Fibroblast of mammary gland (primary cell): ENCODE measurements around the gene SCT.

Source experiments
- DNase-seq: peaks from one replicate; pipeline ENCODE4 v3.0.0-alpha.2; 2010; ENCODE audit warnings: low read depth
- H3K4me3 ChIP-seq: 2 replicates; pipeline ENCODE4 v1.5.1; 2011; ENCODE audit warnings: low read depth, mild to moderate bottlenecking, low read length, moderate library complexity; ENCODE audit not compliant: control insufficient read depth
- CTCF ChIP-seq: conservative IDR thresholded peaks from 2 replicates; pipeline ENCODE4 v1.5.1; 2011; ENCODE audit warnings: low read depth, low read length, inconsistent platforms; ENCODE audit not compliant: control insufficient read depth, insufficient read depth

SCT gene

GRCh38 chr11:613369-613968, 13.5 kb downstream of the SCT start:
- TF ChIP-seq CTCF: no peak
- no peak overlapping the region for H3K4me3 ChIP-seq
- DNase-seq: peak; percentile 34

GRCh38 chr11:612961-613300, 14.1 kb downstream of the SCT start:
- TF ChIP-seq CTCF: no peak
- DNase-seq: no peak
- H3K4me3 ChIP-seq: no peak overlapping the region

- peak; percentile 24 for TF ChIP-seq CTCF
- DNase-seq: peak; percentile 29
These were observed 14.6 kb downstream of the SCT start for GRCh38 chr11:612201-612960.

GRCh38 chr11:611001-611996, 15.7 kb downstream of the SCT start:
- DNase-seq: no peak
- no peak overlapping the region for H3K4me3 ChIP-seq
- TF ChIP-seq CTCF: no peak

More at GRCh38 chr11:612201-612960, 14.6 kb downstream of the SCT start:
- no peak overlapping the region for H3K4me3 ChIP-seq

- no peak for TF ChIP-seq CTCF
- H3K4me3 ChIP-seq: no peak overlapping the region
- no peak for DNase-seq
These were observed 16.7 kb downstream of the SCT start for GRCh38 chr11:610146-610801.

- no peak for TF ChIP-seq CTCF
- no peak overlapping the region for H3K4me3 ChIP-seq
- DNase-seq: no peak
These were observed 17.6 kb downstream of the SCT start for GRCh38 chr11:609341-609811.
